OCI-LY3 (cell line): Measurements from ENCODE around the gene TMEM11.

Experiments
- EZH2phosphoT487 ChIP-seq: fragments of 200-600 bp; shearing (Covaris generic); IDR thresholded peaks from 2 replicates; pipeline ENCODE4 v1.6.1; 2018; ENCODE audit warnings: antibody characterized with exemption, mixed run types, low read depth
- TF ChIP-seq, protein P1 (sequence below): fragments of 200-600, 300-600 bp; sonication (generic); IDR thresholded peaks from 2 replicates; pipeline ENCODE4 v1.5.1; 2014; ENCODE audit warnings: antibody characterized with exemption, low read length, low read depth

DNA sequence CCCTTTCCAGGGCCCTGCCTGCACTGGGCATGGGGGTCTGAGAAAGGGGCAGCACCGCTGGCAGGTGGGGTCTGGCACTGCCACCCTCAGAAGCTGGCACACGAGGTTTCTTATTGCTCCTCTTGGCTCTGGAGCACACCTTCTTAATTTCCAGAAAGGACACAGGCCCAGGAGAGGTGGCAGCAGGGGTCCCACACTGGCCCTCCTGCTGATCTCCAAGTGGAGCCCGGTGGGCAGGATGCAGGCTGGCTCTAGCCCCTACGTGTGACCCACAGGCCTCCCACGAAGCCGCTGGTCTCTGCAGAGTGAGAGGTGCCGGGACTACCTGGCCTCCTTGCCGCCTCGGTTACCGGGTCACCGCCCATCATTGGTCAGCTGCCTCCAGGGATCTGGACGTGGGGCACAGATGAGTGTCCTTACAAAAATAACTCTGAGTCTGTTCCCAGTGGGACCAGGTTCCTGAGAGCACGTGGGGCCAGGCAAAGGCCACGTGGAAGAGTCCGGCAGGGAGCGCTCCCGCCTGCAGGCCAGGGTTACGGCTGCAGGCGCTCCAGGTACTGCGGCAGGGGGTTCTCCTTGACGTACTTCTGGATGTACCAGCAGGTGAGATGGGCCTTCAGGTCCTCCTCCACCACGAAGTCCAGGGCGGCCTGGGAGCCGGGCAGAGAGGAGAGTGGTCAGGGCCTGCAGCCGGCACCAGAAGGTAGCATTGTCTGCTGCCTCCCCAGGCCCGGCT is 29.0 kb upstream of the TMEM11 start:
- TF ChIP-seq, protein P1, sequence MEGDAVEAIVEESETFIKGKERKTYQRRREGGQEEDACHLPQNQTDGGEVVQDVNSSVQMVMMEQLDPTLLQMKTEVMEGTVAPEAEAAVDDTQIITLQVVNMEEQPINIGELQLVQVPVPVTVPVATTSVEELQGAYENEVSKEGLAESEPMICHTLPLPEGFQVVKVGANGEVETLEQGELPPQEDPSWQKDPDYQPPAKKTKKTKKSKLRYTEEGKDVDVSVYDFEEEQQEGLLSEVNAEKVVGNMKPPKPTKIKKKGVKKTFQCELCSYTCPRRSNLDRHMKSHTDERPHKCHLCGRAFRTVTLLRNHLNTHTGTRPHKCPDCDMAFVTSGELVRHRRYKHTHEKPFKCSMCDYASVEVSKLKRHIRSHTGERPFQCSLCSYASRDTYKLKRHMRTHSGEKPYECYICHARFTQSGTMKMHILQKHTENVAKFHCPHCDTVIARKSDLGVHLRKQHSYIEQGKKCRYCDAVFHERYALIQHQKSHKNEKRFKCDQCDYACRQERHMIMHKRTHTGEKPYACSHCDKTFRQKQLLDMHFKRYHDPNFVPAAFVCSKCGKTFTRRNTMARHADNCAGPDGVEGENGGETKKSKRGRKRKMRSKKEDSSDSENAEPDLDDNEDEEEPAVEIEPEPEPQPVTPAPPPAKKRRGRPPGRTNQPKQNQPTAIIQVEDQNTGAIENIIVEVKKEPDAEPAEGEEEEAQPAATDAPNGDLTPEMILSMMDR: no peak
- TF ChIP-seq EZH2phosphoT487: no peak
